Measurements from ENCODE around the gene DNAH1.
A peak's percentile ranks its signal among the peaks of the same experiment; 100 is the strongest.
"Not testable (repeated sequence)": the region's sequence is repeated elsewhere in the genome, so short reads cannot be mapped to it uniquely, and the experiment has no call there.

Gene DNAH1

DNA sequence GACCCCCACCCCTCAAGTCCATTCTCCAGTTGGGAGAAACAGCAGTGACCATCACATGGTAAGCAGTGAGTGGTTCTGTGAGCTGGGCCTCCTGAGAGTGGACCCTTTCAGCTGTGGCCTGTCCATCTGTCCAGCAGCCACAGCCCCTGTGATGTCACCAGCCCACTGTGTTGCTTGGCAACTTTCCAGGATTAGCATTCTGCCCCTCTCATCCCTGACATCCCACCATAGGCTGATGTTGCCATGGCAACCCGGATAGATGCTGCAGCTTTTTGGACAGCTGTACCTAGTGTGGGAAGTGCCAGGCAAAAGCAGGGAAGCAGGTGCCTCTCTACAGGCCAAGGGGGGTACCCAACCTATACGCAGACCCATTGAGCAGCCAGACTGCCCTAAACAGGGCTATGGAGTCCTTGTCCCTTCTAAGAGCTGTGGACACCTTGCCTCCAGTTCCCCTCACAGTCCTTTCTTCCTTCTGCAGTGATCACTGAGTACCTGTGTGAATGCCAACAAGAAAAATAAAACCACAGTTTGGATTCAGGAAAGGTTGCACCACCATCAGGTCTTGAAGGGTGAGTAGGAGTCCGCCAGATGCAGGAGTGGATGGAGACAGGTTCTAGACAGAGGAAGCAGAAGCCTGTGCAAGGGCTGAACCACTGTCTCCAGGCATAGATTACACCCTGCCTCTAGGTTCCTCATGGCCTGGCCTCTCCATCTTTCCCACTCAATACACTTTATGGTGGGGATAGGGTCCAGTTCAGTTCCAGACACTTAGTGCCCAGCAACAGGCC, at the start of gene DNAH1:
TSS of gene DNAH1 (plus strand) at position 343 of the 788 bp plus-strand sequence. CDS start 6,124 bp downstream, outside the sequence.
- DNase-seq = no peak

DNA sequence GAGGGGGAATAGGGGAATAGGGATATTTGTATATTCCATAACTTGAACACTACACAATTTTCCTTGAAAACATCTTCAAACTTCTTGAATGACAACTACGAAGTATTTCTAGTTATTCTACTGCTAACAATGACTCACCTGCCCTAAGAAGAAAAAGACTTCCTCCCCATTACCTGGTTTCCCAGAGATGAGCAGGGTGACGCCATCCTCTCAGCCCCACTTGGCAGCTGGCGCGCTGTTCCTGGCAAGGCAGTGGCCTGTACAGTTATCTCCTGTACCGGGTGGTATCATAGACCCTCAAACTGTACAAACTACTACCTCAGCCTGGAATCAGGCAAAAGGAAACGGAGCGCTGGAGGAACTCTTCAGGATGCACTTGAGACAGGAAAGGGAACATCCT, 48.1 kb upstream of the DNAH1 start:
- DNase-seq = peak in 1 of 4 experiments; percentile 24

DNA sequence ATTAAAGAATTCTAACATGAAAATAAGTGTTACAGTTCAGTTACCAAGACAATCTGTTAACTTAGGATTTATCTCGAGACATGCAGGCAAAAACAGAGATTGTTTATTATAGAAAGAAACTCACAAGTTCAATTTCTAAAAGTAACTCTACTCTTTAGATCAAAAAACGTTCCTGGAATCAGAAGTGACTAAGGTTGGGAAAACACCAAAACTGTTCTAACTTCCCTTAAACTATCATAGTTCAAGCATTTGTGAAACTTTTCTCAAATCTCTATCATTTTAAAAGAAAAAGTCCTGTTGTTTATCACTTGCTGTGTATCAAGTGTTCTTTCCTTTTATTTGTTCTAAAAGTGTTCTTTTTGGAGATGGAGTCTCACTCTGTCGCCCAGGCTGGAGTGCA, 46.3 kb upstream of the DNAH1 start:
- DNase-seq = no peak

DNA sequence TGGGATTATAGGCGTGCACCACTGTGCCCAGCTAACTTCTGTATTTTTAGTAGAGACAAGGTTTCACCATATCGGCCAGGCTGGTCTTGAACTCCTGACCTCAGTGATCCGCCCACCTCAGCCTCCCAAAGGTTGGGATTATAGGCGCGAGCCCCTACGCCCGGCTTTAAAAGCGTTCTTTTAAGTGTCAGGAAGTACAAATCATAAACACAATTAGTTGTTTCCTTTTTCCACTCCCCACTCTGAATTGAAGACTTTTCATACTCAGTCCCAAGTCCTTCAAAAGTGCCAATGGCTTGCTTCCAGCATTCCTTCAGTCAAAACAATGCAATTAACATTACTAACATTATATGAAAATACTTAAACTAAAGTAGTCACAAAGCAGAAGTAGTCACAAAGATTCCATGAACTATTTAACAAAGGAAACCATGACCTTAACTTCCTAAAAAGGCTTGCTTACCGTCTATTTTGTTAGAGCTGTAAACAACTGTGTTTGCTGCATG, 45.8 kb upstream of the DNAH1 start:
- no peak for DNase-seq

DNA sequence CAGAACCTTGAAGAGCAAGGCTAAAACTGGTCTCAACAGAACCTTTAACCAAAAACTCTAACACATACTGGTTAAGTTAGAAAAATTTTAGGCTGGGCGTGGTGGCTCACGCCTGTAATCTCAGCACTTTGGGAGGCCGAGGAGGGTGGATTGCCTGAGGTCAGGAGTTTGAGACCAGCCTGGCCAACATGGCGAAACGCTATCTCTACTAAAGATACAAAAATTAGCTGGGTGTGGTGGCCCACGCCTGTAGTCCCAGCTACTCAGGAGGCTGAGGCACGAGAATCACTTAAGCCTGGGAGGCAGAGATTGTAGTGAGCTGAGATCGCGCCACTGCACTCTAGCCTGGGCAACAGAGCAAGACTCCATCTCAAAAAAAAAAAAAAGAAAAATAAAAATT, 43.9 kb upstream of the DNAH1 start:
- DNase-seq = not testable (repeated sequence)

DNA sequence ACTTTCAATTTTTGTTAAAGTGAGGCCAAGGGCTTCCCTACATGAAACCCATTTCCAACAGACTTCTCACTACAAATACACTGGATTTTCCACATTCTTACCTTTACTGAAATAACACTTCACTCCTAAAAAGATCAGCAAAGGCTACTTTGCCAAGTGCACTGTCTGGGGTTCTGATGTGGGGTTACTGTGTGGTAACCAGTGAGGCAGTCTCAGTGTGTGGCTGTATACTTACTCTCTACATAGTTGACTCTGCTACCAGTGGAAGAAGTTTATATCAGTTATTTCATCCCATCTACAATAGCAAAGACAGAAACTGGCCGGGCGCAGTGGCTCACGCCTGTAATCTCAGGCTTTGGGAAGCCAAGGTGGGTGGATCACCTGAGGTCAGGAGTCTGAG, 43.3 kb upstream of the DNAH1 start:
- DNase-seq = no peak

DNA sequence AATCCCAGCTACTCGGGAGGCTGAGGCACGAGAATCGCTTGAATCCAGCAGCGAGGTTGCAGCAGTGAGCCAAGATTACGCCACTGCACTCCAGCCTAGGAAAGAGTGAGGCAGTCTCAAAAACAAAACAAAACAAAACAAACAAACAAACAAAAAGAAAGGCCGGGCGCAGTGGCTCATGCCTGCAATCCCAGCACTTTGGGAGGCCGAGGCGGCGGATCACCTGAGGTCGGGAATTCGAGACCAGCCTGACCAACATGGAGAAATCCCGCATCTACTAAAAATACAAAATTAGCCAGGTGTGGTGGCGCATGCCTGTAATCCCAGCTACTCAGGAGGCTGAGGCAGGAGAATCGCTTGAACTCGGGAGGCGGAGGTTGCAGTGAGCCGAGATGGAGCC, 41.3 kb upstream of the DNAH1 start:
- DNase-seq = not testable (repeated sequence)

DNA sequence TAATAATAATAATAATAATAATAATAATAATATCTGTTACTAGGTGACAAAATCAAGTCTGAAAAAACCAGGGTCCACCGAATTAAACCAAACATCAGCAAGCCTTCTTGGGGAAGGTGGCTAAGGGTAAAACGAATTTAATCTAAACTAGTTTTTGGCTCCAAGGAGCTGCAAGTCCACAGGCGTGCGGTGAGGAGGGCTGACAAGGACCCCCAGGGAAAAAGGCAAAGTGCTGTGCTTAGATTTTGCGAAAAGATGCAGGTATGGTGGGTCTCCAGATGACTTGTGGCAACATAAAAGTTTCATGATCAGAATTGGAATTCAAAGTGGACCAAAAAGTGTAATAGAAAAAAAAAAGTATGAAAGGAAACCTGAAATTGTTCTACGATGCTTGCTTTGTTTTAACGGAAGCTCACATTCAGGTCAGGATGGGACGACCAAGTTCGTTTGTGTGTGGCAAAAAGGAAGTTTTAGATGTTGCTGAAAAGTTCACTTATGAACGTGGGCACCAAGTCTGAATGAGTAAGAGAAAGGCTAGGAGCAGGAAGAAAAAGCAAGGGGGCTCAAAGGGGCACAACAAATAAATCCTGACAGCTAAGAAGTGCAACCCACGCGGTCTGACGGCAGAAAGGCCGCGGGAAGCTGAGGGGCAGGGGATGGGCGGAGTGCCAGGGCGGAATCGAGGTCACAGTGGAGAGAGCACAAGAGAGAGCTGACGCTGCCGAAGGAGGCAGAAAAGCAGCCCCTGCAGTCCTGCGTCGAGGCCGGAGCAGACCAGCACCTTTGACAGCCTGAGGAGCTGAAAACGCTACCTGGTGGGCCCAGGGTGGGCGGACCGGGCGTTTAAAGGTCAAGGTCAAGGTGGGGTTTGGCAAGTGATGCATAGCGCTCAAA, 38.8 kb upstream of the DNAH1 start:
- peak; percentile 27 to 41 (median 34) for DNase-seq

DNA sequence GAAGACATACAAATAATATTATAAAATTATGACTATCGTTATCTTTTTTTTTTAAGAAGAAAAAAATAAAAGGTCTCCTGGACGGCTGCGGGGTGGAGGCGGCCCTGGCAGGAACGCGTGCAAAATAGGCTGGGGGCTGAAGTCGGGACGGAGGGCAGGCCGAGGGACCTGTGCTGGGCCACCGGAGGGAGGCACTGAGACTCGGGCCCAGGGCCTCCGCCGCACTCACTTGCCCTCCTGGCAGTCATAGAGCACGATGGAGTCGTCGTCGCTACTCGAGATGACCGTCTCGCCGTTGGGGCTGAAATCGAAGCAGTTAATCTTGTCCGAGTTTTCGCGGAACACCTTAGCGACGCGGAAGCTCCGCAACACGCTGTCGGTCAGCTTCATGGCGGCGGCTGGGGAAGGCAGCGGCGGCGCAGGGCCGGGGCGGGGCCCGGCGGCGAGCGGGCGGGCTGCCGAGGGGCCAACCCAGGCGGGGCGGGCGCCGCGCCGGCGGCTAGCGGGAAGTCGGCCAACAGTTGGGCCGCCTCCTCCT, 38.1 kb upstream of the DNAH1 start:
- DNase-seq = peak; percentile 58 to 74 (median 66)

DNA sequence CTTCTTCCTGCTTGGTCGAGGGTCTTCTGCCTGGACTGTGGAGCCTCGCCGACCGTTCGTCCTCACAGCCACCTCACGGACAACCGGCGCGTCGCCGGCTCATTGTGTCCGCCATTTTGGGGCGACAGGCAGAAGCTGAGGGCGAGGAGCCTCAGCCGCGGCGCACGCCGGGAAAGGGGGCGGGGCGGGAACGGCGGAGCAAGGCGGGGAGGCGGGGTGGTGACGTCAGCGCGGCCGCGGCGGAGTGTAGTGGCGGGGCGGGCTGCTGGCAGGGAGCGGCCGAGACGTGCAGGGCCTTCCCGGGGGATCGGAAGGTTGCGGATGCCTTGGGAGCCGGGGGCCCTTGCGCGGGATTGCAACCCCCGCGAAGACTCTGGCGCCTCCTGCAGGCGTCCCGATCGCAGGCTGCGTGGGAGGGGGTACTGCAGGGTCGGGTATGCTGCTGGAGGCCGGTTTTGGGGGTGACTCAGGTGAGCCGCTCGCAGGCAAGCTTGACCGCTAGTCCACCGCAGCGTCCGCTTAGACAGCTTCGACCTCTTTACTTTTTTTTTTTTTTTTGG, 37.5 kb upstream of the DNAH1 start, which contains the start of gene WDR82:
TSS of gene WDR82 (minus strand) at position 140 of the 560 bp plus-strand sequence. CDS start 288 bp downstream, outside the sequence.
- DNase-seq = peak; percentile 93 to 97 (median 96)

DNA sequence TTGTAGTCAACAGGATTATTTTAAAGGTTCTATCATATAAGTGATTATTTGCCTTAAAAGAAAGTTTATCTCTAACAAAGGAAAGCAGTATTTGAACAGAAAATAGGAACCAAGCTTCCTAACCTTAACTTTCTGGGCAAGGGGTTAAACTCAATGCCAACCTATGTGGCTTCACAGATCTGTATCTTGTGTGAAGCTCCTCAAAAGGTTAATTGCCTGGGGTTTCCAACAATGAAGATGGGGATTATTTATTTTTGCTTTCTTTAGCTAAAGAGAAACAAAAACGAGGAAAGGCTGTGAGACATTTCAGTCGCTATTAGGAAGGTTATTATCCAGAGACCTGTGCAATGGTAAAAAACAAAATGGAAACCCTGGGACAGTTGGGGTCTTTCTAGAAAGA, 36.5 kb upstream of the DNAH1 start:
- no peak for DNase-seq

DNA sequence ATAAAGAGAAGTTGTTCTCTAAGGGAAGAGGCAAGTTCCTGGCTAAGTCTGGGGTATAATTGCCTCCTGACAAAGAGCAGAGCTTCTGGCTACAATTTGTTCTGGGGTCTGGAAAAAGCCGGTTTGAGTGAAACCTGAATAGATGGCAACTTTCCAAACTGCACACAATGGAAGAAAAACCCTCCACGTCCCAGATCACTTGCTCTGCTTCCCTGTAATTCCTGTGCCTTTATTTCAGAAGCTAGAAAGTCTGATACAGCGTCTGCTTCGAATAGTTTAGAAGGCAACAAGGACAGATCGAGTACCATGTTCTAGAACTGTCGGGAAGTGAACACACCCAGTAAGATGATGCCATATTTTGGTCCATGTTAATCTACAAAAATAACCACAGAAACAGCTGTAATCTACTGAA, 36.1 kb upstream of the DNAH1 start:
- no peak for DNase-seq

DNA sequence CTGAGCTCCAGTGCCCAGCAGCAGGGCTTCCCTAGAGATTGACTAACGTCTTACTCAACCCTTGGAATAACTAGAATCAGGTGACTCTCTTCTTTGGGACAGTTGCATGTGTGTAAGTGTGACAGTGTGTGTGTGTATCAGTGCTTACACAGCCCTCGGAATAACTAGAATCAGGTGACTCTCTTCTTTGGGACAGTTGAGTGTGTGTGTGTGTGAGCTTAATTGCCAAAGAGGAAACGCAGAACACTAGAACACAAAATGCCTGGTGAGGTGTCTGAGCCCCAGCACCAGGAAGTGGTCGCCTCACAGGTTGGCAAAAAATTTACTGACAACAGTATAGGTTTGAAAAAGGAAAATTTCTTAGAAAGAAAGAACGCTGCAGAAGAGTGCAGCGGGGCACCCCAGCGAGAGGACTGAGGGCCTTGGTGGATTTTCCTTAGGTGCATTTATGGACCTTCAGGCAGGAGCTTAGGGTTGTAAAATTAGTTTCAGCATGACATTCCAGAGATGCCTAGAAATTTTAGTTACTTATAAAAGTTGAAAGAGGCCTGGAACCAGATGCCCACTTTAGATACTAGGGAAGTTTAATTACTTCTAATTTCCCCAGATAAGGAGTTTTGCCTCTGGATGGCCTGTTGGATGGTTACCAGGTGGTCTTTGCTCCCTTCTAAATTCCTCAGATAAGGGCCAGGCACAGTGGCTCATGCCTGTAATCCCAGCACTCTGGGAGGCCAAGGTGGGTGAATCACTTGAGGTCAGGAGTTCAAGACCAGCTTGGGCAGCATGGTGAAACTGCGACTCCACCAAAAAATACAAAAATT, 33.9 kb upstream of the DNAH1 start:
- DNase-seq = peak in 2 of 4 experiments; percentile 3 to 14

DNA sequence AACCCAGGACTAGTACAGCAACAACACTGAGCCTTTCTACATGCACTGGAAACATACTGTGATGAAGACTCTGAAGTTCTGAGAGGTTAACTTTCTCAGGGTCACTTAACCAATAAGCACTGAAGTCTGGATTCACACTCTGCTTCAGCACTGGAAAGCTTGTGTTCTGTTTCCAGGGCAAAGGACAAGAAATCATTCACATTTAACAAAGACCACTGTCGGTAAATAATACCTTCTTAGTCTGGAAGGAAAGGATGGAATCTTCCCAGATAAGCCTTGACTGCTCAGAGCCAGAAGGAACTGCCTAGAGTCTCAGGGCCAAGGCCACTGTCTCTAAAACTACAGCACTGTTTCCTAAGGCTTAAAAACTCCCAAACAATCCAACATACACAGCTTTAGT, 32.8 kb upstream of the DNAH1 start:
- no peak for DNase-seq

DNA sequence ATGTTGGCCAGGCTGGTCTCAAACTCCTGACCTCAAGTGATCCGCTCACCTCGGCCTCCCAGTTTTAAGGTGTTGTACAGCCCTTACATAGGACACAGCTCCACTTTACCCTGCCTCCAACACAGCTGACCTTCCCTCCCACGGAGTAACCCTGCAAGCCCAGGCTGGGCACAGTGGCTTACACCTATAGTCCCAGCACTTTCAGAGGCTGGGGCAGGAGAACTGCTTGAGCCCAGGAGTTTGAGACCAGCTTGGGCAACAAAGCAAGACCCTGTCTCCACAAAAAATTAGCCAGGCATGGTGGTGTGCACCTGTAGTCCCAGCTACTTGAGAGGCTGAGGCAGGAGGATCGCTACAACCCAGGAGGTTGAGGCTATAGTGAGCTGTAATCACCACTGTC, 32.1 kb upstream of the DNAH1 start:
- not testable (repeated sequence) for DNase-seq

DNA sequence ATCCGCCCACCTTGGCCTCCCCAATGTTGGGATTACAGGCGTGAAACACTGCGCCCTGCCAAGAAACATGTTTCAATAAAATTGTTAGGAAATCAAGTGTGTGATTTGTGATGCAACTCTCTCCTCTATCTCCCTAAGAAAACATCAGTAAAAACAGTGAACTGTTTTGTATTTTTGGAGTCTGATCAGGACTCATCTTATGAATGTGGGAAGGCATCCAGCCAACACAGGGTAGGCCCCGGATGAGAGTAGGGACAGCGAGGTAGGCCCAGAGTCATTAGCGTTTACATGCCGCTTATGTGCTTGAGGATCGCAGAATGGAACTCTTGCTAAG, 29.4 kb upstream of the DNAH1 start:
- no peak for DNase-seq

DNA sequence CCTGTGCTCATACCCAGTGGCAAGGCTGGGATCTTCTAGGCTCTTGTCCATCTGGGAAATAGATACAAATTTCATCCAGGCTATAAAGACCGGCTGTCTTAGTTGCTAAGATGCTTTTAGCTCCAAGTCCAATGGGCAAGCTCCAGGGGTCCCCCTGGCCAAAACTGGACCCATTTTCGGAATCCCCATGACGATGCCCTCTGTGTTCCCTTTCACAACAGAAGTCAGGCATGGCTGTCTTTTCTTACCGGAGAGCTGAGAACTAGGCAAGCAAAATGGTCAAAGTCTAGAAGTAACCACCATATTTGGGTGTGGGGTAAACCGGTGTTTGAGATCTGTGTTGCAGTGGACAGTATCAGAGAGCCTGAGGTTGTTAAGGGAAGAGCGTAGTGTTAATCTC, 27.4 kb upstream of the DNAH1 start:
- DNase-seq = no peak

DNA sequence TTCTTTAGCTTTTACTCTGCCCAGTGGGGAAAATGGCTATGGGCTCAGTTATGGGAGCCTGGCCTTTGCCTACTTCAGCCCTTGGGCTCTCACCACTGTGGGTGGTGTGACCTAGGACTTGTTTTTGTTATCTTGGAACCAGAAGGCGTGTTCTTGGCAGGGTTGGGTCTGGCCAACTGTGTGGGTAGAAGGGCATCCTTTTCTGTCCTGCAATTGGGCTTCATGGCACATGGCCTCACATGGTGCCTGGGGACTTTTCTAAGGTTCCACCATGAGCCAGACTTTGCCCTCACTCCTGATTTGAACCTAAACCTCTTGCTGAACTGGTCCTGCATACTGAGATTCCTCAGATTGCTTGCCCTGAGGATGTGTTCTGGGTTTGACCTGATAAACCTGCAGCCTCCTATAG, 26.8 kb upstream of the DNAH1 start:
- no peak for DNase-seq

DNA sequence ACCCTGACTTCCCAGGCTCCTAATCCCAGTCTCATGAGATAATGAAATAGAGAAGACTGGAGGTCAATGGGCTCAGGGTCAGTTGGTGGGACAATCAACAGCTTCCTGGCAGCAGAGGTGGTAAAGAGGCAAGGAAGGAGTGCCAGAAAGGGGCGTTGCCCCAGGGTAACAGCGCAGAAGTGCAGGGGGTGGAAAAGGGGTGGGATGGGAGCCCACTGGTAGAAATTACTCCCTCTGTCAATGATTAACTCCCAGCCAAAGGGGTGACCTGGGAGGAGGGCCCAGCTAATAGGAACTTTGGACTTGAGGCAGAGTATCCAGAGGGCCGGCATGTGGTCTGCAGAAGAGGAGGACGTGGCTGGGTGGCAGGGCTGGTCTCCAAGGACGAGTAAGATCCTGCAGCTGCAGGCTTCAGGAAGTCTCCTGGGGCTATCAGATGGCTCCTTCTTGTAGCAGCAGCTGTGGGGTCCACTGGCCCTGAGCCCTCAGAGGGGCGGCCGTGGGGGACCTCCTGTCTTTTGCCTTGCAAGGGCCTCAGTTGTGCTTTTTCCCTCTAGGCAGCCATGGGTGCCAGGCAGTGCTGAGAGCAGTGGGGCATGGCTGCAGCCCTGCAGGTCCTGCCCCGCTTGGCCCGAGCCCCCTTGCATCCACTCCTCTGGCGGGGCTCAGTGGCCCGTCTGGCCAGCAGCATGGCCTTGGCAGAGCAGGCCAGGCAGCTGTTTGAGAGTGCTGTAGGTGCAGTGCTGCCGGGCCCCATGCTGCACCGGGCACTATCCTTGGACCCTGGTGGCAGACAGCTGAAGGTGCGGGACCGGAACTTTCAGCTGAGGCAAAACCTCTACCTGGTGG, 26.1 kb upstream of the DNAH1 start:
- DNase-seq = no peak

DNA sequence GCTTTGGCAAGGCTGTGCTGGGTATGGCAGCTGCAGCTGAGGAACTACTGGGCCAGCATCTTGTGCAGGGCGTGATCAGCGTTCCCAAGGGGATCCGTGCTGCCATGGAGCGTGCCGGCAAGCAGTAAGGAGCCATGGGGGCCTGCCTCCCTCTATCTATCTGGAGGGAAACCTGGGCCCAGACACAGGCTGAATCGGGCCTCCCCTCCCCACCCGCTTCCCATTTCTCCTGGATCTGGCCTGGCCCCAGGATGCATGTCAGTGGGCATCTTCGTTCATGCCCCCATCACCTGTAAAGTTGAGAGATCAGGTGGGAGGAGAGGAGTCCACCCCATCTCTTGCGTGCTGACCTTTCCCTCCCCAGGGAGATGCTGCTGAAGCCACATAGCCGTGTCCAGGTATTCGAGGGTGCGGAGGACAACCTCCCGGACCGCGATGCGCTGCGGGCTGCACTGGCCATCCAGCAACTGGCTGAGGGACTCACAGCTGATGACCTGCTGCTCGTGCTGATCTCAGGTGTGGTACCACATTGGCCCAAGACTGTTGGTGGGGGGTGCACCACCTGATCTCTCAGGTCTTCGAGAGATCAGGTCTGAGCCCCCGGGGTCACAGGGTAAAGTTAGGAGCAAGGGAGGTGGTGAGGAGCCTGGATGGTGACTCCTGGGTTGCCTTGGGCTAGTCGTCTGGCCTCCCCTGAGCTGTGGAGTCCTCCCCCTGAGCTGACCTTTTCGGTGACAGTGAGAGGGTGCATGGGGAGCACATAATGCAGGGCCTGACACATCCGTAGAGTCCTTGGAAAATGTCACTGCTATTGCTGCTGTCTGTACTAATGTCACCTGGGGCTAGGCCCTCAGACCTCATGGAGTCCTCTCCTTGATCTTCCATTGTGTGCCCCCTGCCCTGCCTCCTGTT, 25.3 kb upstream of the DNAH1 start:
- no peak for DNase-seq
